NCI-H2107 (cell line): ENCODE data around the gene ACVR1B.

Source experiments
- DNase-seq: peaks from one replicate; lab custom pipeline; 2025; lab: John Stamatoyannopoulos, UW

The ACVR1B gene

DNA sequence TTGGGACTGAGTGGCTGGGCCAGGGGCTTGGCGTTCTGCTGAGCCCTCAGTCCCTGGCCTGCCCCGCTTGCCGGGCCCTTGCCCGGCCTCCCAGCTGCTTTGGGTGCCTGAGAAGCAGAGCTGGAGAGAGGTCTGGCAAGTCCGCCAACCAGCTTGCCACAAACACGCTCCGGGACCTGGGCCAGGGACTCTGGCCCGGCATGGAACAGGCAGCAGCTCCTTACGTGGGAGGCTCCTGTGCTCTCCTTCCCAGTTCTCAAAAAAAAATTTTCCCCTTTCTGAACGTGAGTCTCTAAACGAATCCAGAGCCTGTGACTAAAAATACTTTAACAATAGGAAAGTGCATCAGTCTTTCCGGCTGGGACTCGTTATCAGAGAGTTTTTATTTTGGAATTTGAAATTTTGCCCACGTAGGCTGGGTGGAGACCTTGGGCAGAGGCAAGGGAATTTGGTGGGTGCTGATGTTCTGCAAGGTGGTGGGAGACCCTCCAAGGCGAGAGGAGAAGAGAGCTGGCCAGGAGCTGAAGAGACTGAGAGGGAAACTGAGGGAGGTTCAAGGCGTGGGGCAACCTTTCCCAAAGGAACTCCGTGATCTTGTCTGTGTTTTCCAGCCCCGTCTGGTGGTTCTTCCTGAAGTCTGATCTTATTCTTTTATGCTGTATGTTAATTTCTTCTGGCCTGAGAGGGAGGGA, 92.9 kb downstream of the ACVR1B start:
- no peak for DNase-seq

DNA sequence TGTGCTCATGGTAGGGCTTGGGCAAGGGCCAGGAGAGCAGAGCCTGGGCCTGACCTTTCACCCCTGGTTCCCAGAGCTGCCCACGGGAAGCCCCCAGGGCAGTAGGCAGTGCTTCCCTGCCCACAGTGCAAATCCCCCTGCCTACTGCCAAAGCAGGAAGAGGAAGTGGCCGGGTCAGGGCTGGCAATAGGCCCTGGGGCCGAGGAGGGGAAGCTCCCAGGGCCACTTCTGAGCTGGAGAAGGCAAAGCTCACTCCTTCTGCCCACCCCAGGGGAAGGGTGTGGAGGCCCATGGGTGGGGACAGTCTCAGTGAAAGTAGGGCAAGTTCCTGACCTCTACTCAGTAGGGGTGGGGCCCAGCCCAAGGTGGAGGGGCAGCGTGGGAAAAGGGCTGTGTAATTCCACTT, 94.3 kb downstream of the ACVR1B start:
- DNase-seq: no peak
